HepG2 (cell line): ENCODE measurements around the gene RANGRF. TPM values are rescaled to one million over a fixed set of nuclear protein-coding genes. Genes with fewer than 3 reads are reported as not detected.

Experiments
- ATAC-seq: fragments of 200-7000 bp; cut with Tn5 transposase; 3 replicates; pipeline ENCODE4 v1.9.1; 2020; ENCODE audit warnings: mild to moderate bottlenecking, moderate library complexity
- BruUV-seq: library from RNA; stranded (reverse); fragments of 400-500 nt; replicated peaks from 2 replicates; lab custom pipeline; 2021; lab: Mats Ljungman, UMichigan
- CTCF ChIA-PET: fragments of 300-600 bp; formaldehyde crosslinking; extraction: SDS; loops from one replicate; lab custom pipeline; 2021; ENCODE audit warnings: low total read pairs, inconsistent platforms, low intra/inter-chr PET ratio; lab: Yijun Ruan, JAX
- POLR2A ChIA-PET: fragments of 350-600 bp; sonication (Branson Sonifier 250); formaldehyde crosslinking; loops from one replicate; lab custom pipeline; 2020; ENCODE audit warnings: antibody characterized with exemption, inconsistent platforms; lab: Yijun Ruan, JAX
- DNase-seq: peaks from one replicate; pipeline ENCODE4 v3.0.0-alpha.2; 2015; ENCODE audit warnings: low spot score
- FAIRE-seq: peaks from 3 replicates; lab custom pipeline; 2011; peaks lifted over from hg19 to GRCh38; lab: Jason Lieb, UNC
- H2AFZ ChIP-seq: one replicate; pipeline ENCODE4 v1.6.1; 2011; ENCODE audit warnings: low read length, inconsistent platforms
- H3K27ac ChIP-seq: fragments of 300-600 bp; 3 replicates; pipeline ENCODE4 v1.8.0; 2011; ENCODE audit warnings: mixed run types, mild to moderate bottlenecking, mixed read lengths, low read length, inconsistent platforms; ENCODE audit not compliant: insufficient read depth; ENCODE audit errors: extremely low read length
- H3K27me3 ChIP-seq, 2 experiments: fragments of 200-600 bp in 1 of 2; 2 replicates in 1 of 2; 3 replicates in 1 of 2; pipeline versions ENCODE4 v1.6.0 to v1.8.0; 2011; ENCODE audit warnings: low read length in 2 of 2, mild to moderate bottlenecking in 2 of 2, moderate library complexity in 2 of 2, inconsistent platforms in 1 of 2; ENCODE audit not compliant: insufficient read depth in 2 of 2, control insufficient read depth in 1 of 2
- H3K36me3 ChIP-seq, 2 experiments: fragments of 200-600 bp in 1 of 2; replicated peaks in 1 of 2; 2 replicates in 1 of 2; 3 replicates in 1 of 2; pipeline versions ENCODE4 v1.5.1 to v1.8.0; 2011; ENCODE audit warnings: low read length in 2 of 2, inconsistent platforms in 1 of 2; ENCODE audit not compliant: insufficient read depth in 2 of 2, control insufficient read depth in 1 of 2
- H3K4me1 ChIP-seq: 2 replicates; pipeline ENCODE4 v1.5.1; 2012; ENCODE audit warnings: low read length, inconsistent platforms; ENCODE audit not compliant: insufficient read depth
- H3K4me2 ChIP-seq: 2 replicates; pipeline ENCODE4 v1.6.0; 2011; ENCODE audit warnings: low read depth, low read length, inconsistent platforms
- H3K4me3 ChIP-seq, 3 experiments: fragments of 200-600 bp in 1 of 3; sonication (generic), shearing (Covaris generic) in 1 of 3; replicated peaks in 1 of 3; 2 replicates each; pipeline ENCODE4 v1.5.1; 2011 to 2016; ENCODE audit warnings: low read length in 3 of 3, inconsistent platforms in 2 of 3, low read depth in 2 of 3, mild to moderate bottlenecking in 2 of 3, control low read depth in 1 of 3, mixed read lengths in 1 of 3; ENCODE audit not compliant: insufficient read depth in 1 of 3
- H3K79me2 ChIP-seq: one replicate; pipeline ENCODE4 v1.6.1; 2011; ENCODE audit warnings: low read length, inconsistent platforms; ENCODE audit not compliant: insufficient read depth
- H3K9ac ChIP-seq: 2 replicates; pipeline ENCODE4 v1.6.0; 2011; ENCODE audit warnings: mild to moderate bottlenecking, low read depth, low read length, inconsistent platforms; ENCODE audit not compliant: insufficient read depth
- H3K9me3 ChIP-seq: 2 replicates; pipeline ENCODE4 v1.5.1; 2012; ENCODE audit warnings: mild to moderate bottlenecking, low read length
- H4K20me1 ChIP-seq: 2 replicates; pipeline ENCODE4 v1.6.0; 2011; ENCODE audit warnings: inconsistent platforms, mild to moderate bottlenecking, low read length, moderate library complexity; ENCODE audit not compliant: insufficient read depth
- ETV6 ChIP-seq: sonication (generic); formaldehyde crosslinking; conservative IDR thresholded peaks from 2 replicates; pipeline ENCODE4 v1.4.0; 2020; ENCODE audit warnings: missing genetic modification reagents
- HIVEP1 ChIP-seq: sonication (generic); formaldehyde crosslinking; IDR thresholded peaks from 2 replicates; pipeline ENCODE4 v1.4.0; 2020; ENCODE audit warnings: mild to moderate bottlenecking, missing genetic modification reagents
- TCF7 ChIP-seq: sonication (generic); IDR thresholded peaks from 2 replicates; pipeline ENCODE4 v1.6.1; 2016; ENCODE audit warnings: antibody characterized with exemption, low read depth
- ZNF24 ChIP-seq: fragments of 450-650 bp; IDR thresholded peaks from 2 replicates; pipeline ENCODE4 v1.6.1; 2017; ENCODE audit warnings: antibody characterized with exemption, mild to moderate bottlenecking
- ZNF382 ChIP-seq: sonication (generic); formaldehyde crosslinking; IDR thresholded peaks from 2 replicates; pipeline ENCODE4 v1.5.0; 2020; ENCODE audit warnings: missing genetic modification reagents, mild to moderate bottlenecking, borderline replicate concordance
- ZNF703 ChIP-seq: sonication (generic); formaldehyde crosslinking; IDR thresholded peaks from 2 replicates; pipeline ENCODE4 v1.5.1; 2020; ENCODE audit warnings: missing genetic modification reagents, mild to moderate bottlenecking, moderate library complexity, borderline replicate concordance
- WGBS: methylation state at CpG from one replicate; pipeline ENCODE4 v1.1.6; 2017; ENCODE audit warnings: low lambda C conversion rate; 5-methylcytosine and 5-hydroxymethylcytosine counted together
- in situ Hi-C: cut with HindIII; loops from 2 replicates; pipeline ENCODE4 v1.10.0; 2017; ENCODE audit warnings: low pct_unique_long_range_greater_than_20kb; ENCODE audit not compliant: extremely low pct_ligation_motif_present
- intact Hi-C: fragments of 100-400 bp; cut with micrococcal nuclease; formaldehyde crosslinking; loops from one replicate; pipeline ENCODE4 v1.10.0; 2022; ENCODE audit not compliant: unreplicated experiment
- polyA plus RNA-seq, 8 experiments: library from polyadenylated mRNA; depleted of rRNA in 3 of 8; stranded (reverse) in 7 of 8; unstranded in 1 of 8; fragments of >200 nt; fragmentation: Illumina TruSeq in 4 of 8; extraction: Trizol in 4 of 8; gene quantifications; 2 replicates each; pipeline versions ENCODE4 v1.2.1 to v1.2.3, GENCODE V29; 2011 to 2016; ENCODE audit warnings: low read depth in 4 of 8, missing spikeins in 1 of 8, mixed read lengths in 1 of 8; ENCODE audit not compliant: insufficient read depth in 1 of 8
- total RNA-seq, 5 experiments: library from RNA; depleted of rRNA; stranded (reverse); fragments of >200 nt; fragmentation: Illumina TruSeq; extraction: Trizol; gene quantifications; 2 replicates each; pipeline ENCODE4 v1.2.3, GENCODE V29; 2016; ENCODE audit warnings: low read depth in 1 of 5
- TF ChIP-seq, protein P1 (sequence below): sonication (generic); formaldehyde crosslinking; IDR thresholded peaks from 2 replicates; pipeline ENCODE4 v1.4.0; 2020; ENCODE audit warnings: missing genetic modification reagents
- TF ChIP-seq, protein P2 (sequence below): sonication (generic); formaldehyde crosslinking; IDR thresholded peaks from 2 replicates; pipeline ENCODE4 v1.5.1; 2020; ENCODE audit warnings: mild to moderate bottlenecking, missing genetic modification reagents
- TF ChIP-seq, protein P3 (sequence below), 2 experiments: sonication (generic) in 1 of 2; formaldehyde crosslinking in 1 of 2; IDR thresholded peaks; 2 replicates each; pipeline versions ENCODE4 v1.6.1 to v1.9.0; 2014 to 2022; ENCODE audit warnings: antibody characterized with exemption in 1 of 2, borderline replicate concordance in 1 of 2, inconsistent platforms in 1 of 2, low read depth in 1 of 2, missing genetic modification reagents in 1 of 2

Gene RANGRF
- total and polyA plus RNA-seq, 2 of the 13 experiments (the other 11 are each of a cell fraction or from before 2014, with no cell fraction given), result 18.6 to 40.7 TPM

DNA sequence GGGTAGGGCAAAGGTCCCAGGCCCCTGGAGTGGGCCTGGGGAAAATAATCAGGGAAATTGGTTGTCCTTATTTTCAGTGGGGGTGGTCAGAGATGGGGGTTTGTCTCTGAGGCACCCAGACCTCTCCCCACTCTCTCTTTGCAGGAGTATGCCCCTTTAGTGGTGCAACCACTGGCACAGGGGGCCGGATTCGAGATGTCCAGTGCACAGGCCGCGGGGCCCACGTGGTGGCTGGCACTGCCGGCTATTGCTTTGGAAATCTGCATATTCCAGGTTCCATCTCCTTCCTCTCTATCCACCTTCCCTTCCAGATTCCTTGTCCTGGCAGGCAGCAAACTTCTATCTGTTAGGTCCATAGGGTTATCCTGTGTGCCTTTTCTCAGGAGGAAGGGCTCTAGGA lies 31.8 kb upstream of the RANGRF start:
- CTCF ChIA-PET, result no interaction called here

More for the DNA sequence above, 31.8 kb upstream of the RANGRF start:
- intact Hi-C loops (no loop called here), in situ Hi-C loops (no loop called here)
- H3K9ac ChIP-seq, result no peak overlapping the region
- H3K4me3 ChIP-seq, result no peak overlapping the region
- POLR2A ChIA-PET, result no interaction called here
- 97% methylated on average over 6 of the region's 6 CpGs for WGBS
- no TSS peak for BruUV-seq
- H3K27me3 ChIP-seq, result no peaks in the 10 kb centered on the region
- TF ChIP-seq HIVEP1 (CRISPR knock-in tag) (no peak), ZNF24 (no peak), ETV6 (CRISPR knock-in tag) (no peak), ZNF382 (CRISPR knock-in tag) (no peak), TCF7 (no peak), ZNF703 (CRISPR knock-in tag) (no peak)
- TF ChIP-seq, protein P1, sequence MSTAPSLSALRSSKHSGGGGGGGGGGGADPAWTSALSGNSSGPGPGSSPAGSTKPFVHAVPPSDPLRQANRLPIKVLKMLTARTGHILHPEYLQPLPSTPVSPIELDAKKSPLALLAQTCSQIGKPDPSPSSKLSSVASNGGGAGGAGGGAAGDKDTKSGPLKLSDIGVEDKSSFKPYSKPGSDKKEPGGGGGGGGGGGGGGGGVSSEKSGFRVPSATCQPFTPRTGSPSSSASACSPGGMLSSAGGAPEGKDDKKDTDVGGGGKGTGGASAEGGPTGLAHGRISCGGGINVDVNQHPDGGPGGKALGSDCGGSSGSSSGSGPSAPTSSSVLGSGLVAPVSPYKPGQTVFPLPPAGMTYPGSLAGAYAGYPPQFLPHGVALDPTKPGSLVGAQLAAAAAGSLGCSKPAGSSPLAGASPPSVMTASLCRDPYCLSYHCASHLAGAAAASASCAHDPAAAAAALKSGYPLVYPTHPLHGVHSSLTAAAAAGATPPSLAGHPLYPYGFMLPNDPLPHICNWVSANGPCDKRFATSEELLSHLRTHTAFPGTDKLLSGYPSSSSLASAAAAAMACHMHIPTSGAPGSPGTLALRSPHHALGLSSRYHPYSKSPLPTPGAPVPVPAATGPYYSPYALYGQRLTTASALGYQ, result no peak
- TF ChIP-seq, protein P2, sequence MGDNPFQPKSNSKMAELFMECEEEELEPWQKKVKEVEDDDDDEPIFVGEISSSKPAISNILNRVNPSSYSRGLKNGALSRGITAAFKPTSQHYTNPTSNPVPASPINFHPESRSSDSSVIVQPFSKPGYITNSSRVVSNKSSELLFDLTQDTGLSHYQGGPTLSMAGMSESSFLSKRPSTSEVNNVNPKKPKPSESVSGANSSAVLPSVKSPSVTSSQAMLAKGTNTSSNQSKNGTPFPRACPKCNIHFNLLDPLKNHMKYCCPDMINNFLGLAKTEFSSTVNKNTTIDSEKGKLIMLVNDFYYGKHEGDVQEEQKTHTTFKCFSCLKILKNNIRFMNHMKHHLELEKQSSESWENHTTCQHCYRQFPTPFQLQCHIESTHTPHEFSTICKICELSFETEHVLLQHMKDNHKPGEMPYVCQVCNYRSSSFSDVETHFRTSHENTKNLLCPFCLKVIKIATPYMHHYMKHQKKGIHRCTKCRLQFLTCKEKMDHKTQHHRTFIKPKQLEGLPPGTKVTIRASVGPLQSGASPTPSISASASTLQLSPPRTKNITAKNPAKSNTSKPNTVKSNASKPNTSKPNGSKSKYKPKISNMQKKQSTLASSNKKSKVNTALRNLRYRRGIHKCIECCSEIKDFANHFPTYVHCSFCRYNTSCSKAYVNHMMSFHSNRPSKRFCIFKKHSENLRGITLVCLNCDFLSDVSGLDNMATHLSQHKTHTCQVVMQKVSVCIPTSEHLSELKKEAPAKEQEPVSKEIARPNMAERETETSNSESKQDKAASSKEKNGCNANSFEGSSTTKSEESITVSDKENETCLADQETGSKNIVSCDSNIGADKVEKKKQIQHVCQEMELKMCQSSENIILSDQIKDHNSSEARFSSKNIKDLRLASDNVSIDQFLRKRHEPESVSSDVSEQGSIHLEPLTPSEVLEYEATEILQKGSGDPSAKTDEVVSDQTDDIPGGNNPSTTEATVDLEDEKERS (CRISPR knock-in tag), result no peak
- TF ChIP-seq, protein P3, sequence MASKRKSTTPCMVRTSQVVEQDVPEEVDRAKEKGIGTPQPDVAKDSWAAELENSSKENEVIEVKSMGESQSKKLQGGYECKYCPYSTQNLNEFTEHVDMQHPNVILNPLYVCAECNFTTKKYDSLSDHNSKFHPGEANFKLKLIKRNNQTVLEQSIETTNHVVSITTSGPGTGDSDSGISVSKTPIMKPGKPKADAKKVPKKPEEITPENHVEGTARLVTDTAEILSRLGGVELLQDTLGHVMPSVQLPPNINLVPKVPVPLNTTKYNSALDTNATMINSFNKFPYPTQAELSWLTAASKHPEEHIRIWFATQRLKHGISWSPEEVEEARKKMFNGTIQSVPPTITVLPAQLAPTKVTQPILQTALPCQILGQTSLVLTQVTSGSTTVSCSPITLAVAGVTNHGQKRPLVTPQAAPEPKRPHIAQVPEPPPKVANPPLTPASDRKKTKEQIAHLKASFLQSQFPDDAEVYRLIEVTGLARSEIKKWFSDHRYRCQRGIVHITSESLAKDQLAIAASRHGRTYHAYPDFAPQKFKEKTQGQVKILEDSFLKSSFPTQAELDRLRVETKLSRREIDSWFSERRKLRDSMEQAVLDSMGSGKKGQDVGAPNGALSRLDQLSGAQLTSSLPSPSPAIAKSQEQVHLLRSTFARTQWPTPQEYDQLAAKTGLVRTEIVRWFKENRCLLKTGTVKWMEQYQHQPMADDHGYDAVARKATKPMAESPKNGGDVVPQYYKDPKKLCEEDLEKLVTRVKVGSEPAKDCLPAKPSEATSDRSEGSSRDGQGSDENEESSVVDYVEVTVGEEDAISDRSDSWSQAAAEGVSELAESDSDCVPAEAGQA (IDR thresholded peaks at IDR 0.05; ENCODE audit: low read depth), result no peak
- TF ChIP-seq, protein P3 (CRISPR knock-in tag; IDR thresholded peaks at IDR 0.05; ENCODE audit: borderline replicate concordance), result no peak
- H3K9me3 ChIP-seq, result no peaks in the 10 kb centered on the region
- no peak overlapping the region for H3K27ac ChIP-seq
- H4K20me1 ChIP-seq, result no peaks in the 10 kb centered on the region
- no peak overlapping the region for H2AFZ ChIP-seq
- peaks cover 27 to 68% of the 10 kb centered on the region in 2 experiments for H3K36me3 ChIP-seq
- DNase-seq, result no peak
- no peak for FAIRE-seq
- no peaks in the 10 kb centered on the region for H3K4me1 ChIP-seq
- peaks cover 7% of the 10 kb centered on the region for H3K79me2 ChIP-seq
- ATAC-seq, result no peak
- H3K4me2 ChIP-seq, result no peak overlapping the region
